DOHH2 (cell line): ENCODE measurements around the gene OSBPL10.
A peak's percentile ranks its signal among the peaks of the same experiment; 100 is the strongest.

Experiments
- H3F3A ChIP-seq: fragments of 200-600 bp; sonication (generic), shearing (Covaris generic); 2 replicates; pipeline ENCODE4 v1.6.0; 2016; ENCODE audit warnings: antibody characterized with exemption, mild to moderate bottlenecking; ENCODE audit not compliant: control insufficient read depth, insufficient read depth
- H3K27ac ChIP-seq: fragments of 200-600 bp; sonication (generic); 2 replicates; pipeline ENCODE4 v1.5.1; 2014; ENCODE audit warnings: low read depth, mild to moderate bottlenecking, low read length, moderate library complexity
- H3K27me3 ChIP-seq: fragments of 200-600 bp; sonication (generic); 2 replicates; pipeline ENCODE4 v1.6.1; 2014; ENCODE audit warnings: mild to moderate bottlenecking, low read length, mixed read lengths; ENCODE audit not compliant: control insufficient read depth
- H3K36me3 ChIP-seq: fragments of 200-600 bp; sonication (generic); 2 replicates; pipeline ENCODE4 v1.6.1; 2014; ENCODE audit warnings: mild to moderate bottlenecking, low read length, moderate library complexity, mixed read lengths; ENCODE audit not compliant: control insufficient read depth
- H3K4me1 ChIP-seq: fragments of 200-600 bp; sonication (generic); 2 replicates; pipeline ENCODE4 v1.6.1; 2014; ENCODE audit warnings: mild to moderate bottlenecking, low read length, mixed read lengths; ENCODE audit not compliant: control insufficient read depth
- H3K4me2 ChIP-seq: fragments of 200-600 bp; sonication (generic); 2 replicates; pipeline ENCODE4 v1.6.0; 2014; ENCODE audit warnings: mild to moderate bottlenecking, low read length, moderate library complexity
- H3K4me3 ChIP-seq: fragments of 200-600 bp; sonication (generic); 2 replicates; pipeline ENCODE4 v1.5.1; 2014; ENCODE audit warnings: mild to moderate bottlenecking, low read length, mixed read lengths
- H3K79me2 ChIP-seq: fragments of 200-600 bp; sonication (generic); 2 replicates; pipeline ENCODE4 v1.6.1; 2014; ENCODE audit warnings: mild to moderate bottlenecking, low read length, mixed read lengths; ENCODE audit not compliant: control insufficient read depth
- H3K9me2 ChIP-seq: fragments of 200-600 bp; sonication (generic); replicated peaks from 2 replicates; pipeline ENCODE4 v1.6.1; 2014; ENCODE audit warnings: mild to moderate bottlenecking, low read length, mixed read lengths; ENCODE audit not compliant: control insufficient read depth
- H3K9me3 ChIP-seq: fragments of 200-600 bp; sonication (generic); 2 replicates; pipeline ENCODE4 v1.6.1; 2014; ENCODE audit warnings: antibody characterized with exemption, low read length, mixed read lengths; ENCODE audit not compliant: control insufficient read depth, insufficient read depth
- H4K20me1 ChIP-seq: fragments of 200-600 bp; sonication (generic); 2 replicates; pipeline ENCODE4 v1.6.0; 2014; ENCODE audit warnings: low read depth, mild to moderate bottlenecking, antibody characterized with exemption, low read length, moderate library complexity; ENCODE audit not compliant: control insufficient read depth, insufficient read depth
- EZH2phosphoT487 ChIP-seq: fragments of 200-600 bp; sonication (generic); IDR thresholded peaks from 2 replicates; pipeline ENCODE4 v1.6.1; 2017; ENCODE audit warnings: borderline replicate concordance, mild to moderate bottlenecking, antibody characterized with exemption, low read length, moderate library complexity, mixed read lengths
- TF ChIP-seq, protein P1 (sequence below): fragments of 200-600 bp; sonication (generic); IDR thresholded peaks from one replicate; pipeline ENCODE4 v1.5.1; 2014; ENCODE audit warnings: antibody characterized with exemption, mild to moderate bottlenecking, low read depth, low read length; ENCODE audit not compliant: poor library complexity, severe bottlenecking

OSBPL10 gene

DNA sequence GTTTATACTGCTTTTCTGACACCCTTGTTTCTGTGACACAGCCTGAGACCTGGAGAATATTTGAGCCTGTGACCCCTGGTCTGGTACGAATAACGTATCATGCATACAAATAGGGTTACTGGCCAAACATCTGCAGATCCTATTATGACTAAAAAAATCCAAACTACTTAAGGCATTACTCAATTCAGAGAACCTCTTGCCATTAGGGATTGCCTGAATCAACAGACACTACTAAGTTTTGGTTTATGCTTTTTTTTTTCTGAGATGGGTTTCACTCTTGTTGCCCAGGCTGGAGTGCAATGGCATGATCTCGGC lies 35.4 kb downstream of the OSBPL10 start:
- peaks cover 97% of the 10 kb centered on the region for H3K79me2 ChIP-seq
- H3K4me1 ChIP-seq, result peaks cover 99% of the 10 kb centered on the region
- H3K36me3 ChIP-seq, result peaks cover 45% of the 10 kb centered on the region
- peak overlapping the region; percentile 71 for H3K4me3 ChIP-seq
- peak overlapping the region; percentile 98 for H3K27ac ChIP-seq
- H3F3A ChIP-seq, result peaks cover 61% of the 10 kb centered on the region
- H3K4me2 ChIP-seq, result peak overlapping the region; percentile 100
- no peaks in the 10 kb centered on the region for H3K9me2 ChIP-seq
- no peaks in the 10 kb centered on the region for H4K20me1 ChIP-seq
- no peaks in the 10 kb centered on the region for H3K27me3 ChIP-seq
- H3K9me3 ChIP-seq, result peaks cover under 1% of the 10 kb centered on the region; the same call in 1 of the 2 replicates
- TF ChIP-seq, protein P1, sequence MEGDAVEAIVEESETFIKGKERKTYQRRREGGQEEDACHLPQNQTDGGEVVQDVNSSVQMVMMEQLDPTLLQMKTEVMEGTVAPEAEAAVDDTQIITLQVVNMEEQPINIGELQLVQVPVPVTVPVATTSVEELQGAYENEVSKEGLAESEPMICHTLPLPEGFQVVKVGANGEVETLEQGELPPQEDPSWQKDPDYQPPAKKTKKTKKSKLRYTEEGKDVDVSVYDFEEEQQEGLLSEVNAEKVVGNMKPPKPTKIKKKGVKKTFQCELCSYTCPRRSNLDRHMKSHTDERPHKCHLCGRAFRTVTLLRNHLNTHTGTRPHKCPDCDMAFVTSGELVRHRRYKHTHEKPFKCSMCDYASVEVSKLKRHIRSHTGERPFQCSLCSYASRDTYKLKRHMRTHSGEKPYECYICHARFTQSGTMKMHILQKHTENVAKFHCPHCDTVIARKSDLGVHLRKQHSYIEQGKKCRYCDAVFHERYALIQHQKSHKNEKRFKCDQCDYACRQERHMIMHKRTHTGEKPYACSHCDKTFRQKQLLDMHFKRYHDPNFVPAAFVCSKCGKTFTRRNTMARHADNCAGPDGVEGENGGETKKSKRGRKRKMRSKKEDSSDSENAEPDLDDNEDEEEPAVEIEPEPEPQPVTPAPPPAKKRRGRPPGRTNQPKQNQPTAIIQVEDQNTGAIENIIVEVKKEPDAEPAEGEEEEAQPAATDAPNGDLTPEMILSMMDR, result no peak
- TF ChIP-seq EZH2phosphoT487, result no peak

DNA sequence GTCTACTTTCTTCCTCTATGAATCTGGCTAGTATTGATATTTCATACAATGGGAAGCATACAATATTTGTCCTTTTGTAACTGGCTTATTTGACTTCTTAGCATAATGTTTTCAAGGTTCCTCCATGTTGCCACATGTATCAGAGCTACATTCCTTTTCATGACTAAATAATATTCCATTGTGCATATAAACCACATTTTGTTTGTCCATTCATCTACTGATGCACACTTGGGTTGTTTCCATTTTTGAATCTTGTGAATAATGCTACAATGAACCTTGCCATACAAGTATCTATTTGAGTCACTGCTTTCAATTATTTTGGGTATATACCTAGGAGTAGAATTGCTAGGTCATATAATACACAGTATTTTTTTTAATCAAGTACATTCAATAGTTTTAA lies 38.0 kb downstream of the OSBPL10 start:
- Histone ChIP-seq H3K4me1 (peaks cover 99% of the 10 kb centered on the region), H4K20me1 (no peaks in the 10 kb centered on the region), H3K36me3 (peaks cover 42% of the 10 kb centered on the region), H3K9me3 (no peaks in the 10 kb centered on the region), H3K4me3 (peak overlapping the region; percentile 35), H3K79me2 (peaks cover 98% of the 10 kb centered on the region), H3K27me3 (no peaks in the 10 kb centered on the region), H3K9me2 (no peaks in the 10 kb centered on the region), H3K27ac (peak overlapping the region; percentile 74), H3F3A (peaks cover 42% of the 10 kb centered on the region), H3K4me2 (peak overlapping the region; percentile 83)
- TF ChIP-seq EZH2phosphoT487, result no peak
- TF ChIP-seq, protein P1, result no peak

DNA sequence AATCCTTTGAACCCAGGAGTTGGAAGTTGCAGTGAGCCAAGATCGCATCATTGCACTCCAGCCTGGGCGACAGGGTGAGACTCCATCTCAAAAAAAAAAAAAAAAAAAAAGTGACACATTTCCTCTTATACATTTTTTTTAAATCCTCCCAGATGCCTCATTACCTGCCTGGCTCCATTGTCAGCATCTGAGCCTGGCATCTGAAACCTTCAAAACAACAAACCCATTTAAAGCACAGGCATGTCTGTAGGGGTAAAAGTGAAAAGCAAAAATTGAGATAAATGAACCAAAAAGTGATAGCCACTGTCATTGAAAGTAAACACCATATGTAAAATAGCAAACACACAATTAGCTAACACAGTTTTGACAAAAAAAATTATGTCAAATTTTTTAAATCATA lies 38.6 kb downstream of the OSBPL10 start:
- TF ChIP-seq EZH2phosphoT487, result no peak
- TF ChIP-seq, protein P1, result no peak
- Histone ChIP-seq H3K4me1 (peaks cover 99% of the 10 kb centered on the region), H3K4me2 (peak overlapping the region; percentile 83), H3K27me3 (no peaks in the 10 kb centered on the region), H3K9me3 (no peaks in the 10 kb centered on the region), H3K4me3 (peak overlapping the region; percentile 35), H3K79me2 (peaks cover 98% of the 10 kb centered on the region), H3K27ac (peak overlapping the region; percentile 74), H4K20me1 (no peaks in the 10 kb centered on the region), H3K9me2 (no peaks in the 10 kb centered on the region), H3K36me3 (peaks cover 36% of the 10 kb centered on the region), H3F3A (peaks cover 36% of the 10 kb centered on the region)
